NCI-H526 (cell line): ENCODE results near the gene XRCC4.
"Not testable (repeated sequence)": the region's sequence is repeated elsewhere in the genome, so short reads cannot be mapped to it uniquely, and the experiment has no call there.

ENCODE experiments used
- DNase-seq, 2 experiments: peaks; one replicate each; lab custom pipeline; 2025; lab: John Stamatoyannopoulos, UW

Gene XRCC4

GRCh38 chr5:83118471-83118870 is 41.1 kb downstream of the XRCC4 start:
- DNase-seq, result no peak

GRCh38 chr5:83118976-83119375 is 41.6 kb downstream of the XRCC4 start:
- DNase-seq, result no peak

GRCh38 chr5:83124593-83124992 is 47.2 kb downstream of the XRCC4 start:
- DNase-seq, result no peak

- no peak for DNase-seq
Measured at GRCh38 chr5:83125560-83125959, 48.2 kb downstream of the XRCC4 start.

- no peak for DNase-seq
Measured at GRCh38 chr5:83126501-83126900, 49.2 kb downstream of the XRCC4 start.

- no peak for DNase-seq
Measured at GRCh38 chr5:83133797-83134196, 56.5 kb downstream of the XRCC4 start.

- no peak for DNase-seq
Measured at GRCh38 chr5:83142526-83142925, 65.2 kb downstream of the XRCC4 start.

- no peak for DNase-seq
Measured at GRCh38 chr5:83145241-83145640, 67.9 kb downstream of the XRCC4 start.

- DNase-seq, result no peak
Measured at GRCh38 chr5:83145882-83146331, 68.6 kb downstream of the XRCC4 start.

- DNase-seq, result no peak
Measured at GRCh38 chr5:83146441-83146840, 69.1 kb downstream of the XRCC4 start.

- no peak for DNase-seq
Measured at GRCh38 chr5:83147593-83147992, 70.2 kb downstream of the XRCC4 start.

- DNase-seq, result no peak
Measured at GRCh38 chr5:83148370-83148769, 71.0 kb downstream of the XRCC4 start.

- DNase-seq, result no peak
Measured at GRCh38 chr5:83149671-83150070, 72.3 kb downstream of the XRCC4 start.

- no peak for DNase-seq
Measured at GRCh38 chr5:83151821-83152220, 74.5 kb downstream of the XRCC4 start.

- DNase-seq, result not testable (repeated sequence)
Measured at GRCh38 chr5:83152996-83153395, 75.6 kb downstream of the XRCC4 start.

GRCh38 chr5:83156001-83156400 is 78.7 kb downstream of the XRCC4 start:
- no peak for DNase-seq

GRCh38 chr5:83157163-83157562 is 79.8 kb downstream of the XRCC4 start:
- DNase-seq, result no peak

- DNase-seq, result no peak
Measured at GRCh38 chr5:83162601-83163000, 85.3 kb downstream of the XRCC4 start.

GRCh38 chr5:83167538-83167937 is 90.2 kb downstream of the XRCC4 start:
- no peak for DNase-seq

- no peak for DNase-seq
Measured at GRCh38 chr5:83169571-83170337, 92.4 kb downstream of the XRCC4 start.

- no peak for DNase-seq
Measured at GRCh38 chr5:83172011-83172410, 94.7 kb downstream of the XRCC4 start.

GRCh38 chr5:83172655-83173054 is 95.3 kb downstream of the XRCC4 start:
- DNase-seq, result no peak

GRCh38 chr5:83173826-83174225 is 96.5 kb downstream of the XRCC4 start:
- DNase-seq, result no peak

GRCh38 chr5:83177803-83178202 is 100.5 kb downstream of the XRCC4 start:
- no peak for DNase-seq
